Measurements from ENCODE around the gene MYO6. TPM values are rescaled to one million over a fixed set of nuclear protein-coding genes. Genes with fewer than 3 reads are reported as not detected.

Gene MYO6
- total RNA-seq, 3 donors from 2014 or later (not counting 1 experiment from before 2014, with no cell fraction given): 3.7 to 9.2 (median 6.6) TPM

- WGBS (ENCODE audit: insufficient coverage): no CpG with 5 or more reads among the region's 1 CpG
- H3K36me3 ChIP-seq (ENCODE audit: control insufficient read depth, insufficient read depth, low read length): no peaks in the 10 kb centered on the region
- no peak for TF ChIP-seq CTCF (IDR thresholded peaks at IDR 0.05)
- no peaks in the 10 kb centered on the region for H3K4me1 ChIP-seq (ENCODE audit: control insufficient read depth, insufficient read depth, low read length)
- Mint-ChIP-seq H3K36me3 (no peaks in the 10 kb centered on the region), H3K4me1 (no peaks in the 10 kb centered on the region), H3K9me3 (peaks cover 0 to 5% of the 10 kb centered on the region in 2 donors), H3K4me3 (no peak overlapping the region), H3K27me3 (ENCODE audit: low read depth in 2 of 2) (peaks cover 0 to 2% of the 10 kb centered on the region in 2 donors), H3K27ac (no peak overlapping the region)
- intact Hi-C loops (cut with micrococcal nuclease): no loop called here
- H3K27ac ChIP-seq (ENCODE audit: low read length): no peak overlapping the region
- H3K27me3 ChIP-seq (ENCODE audit: control insufficient read depth, insufficient read depth, low read length): no peaks in the 10 kb centered on the region
- DNase-seq: no peak
- ATAC-seq: no peak
- H3K4me3 ChIP-seq (ENCODE audit: low read length): no peak overlapping the region
- H3K9me3 ChIP-seq (ENCODE audit: control insufficient read depth, insufficient read depth, low read length): no peaks in the 10 kb centered on the region
Measured at GRCh38 chr6:75812560-75812959, 63.5 kb downstream of the MYO6 start.

DNA sequence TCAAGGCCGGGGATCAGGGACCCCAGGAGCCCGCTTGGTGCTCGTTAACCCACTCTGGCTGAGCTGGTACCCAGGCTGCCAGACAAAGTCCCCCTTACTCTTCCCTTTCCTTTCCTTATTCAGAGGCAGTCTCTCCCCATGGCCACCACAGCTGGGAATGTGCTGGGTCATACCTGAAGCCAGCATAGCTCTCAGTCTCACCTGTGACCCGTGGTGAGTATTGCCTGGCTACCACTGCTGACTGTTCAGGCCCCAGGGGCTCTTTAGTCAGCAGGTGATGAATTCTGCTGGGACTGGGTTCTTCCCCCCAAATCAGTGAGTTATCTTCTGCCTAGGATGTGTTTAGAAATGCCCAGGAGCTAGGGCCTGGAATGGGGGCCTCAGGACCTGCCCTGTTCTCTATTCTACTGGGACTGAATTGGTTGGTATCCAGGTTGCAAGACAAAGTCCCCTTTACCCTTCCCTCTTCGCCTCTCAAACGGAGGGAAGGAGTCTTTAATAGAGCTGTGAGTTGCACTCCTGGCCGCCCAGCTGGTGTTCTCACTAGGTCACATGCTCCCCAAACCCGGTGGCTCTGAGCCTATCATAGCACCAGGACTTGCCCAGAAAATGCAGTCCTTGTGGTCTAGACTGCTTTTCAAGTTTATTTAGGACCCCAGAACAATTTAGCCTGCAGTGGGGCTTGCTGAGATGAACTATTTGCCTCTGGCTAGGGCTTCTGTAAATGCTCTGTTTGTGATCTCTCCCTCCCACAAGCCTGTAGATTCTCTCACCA lies 64.6 kb downstream of the MYO6 start:
- Histone ChIP-seq H3K27me3 (ENCODE audit: control insufficient read depth, insufficient read depth, low read length) (no peaks in the 10 kb centered on the region), H3K4me3 (ENCODE audit: low read length) (no peak overlapping the region), H3K27ac (ENCODE audit: low read length) (no peak overlapping the region), H3K4me1 (ENCODE audit: control insufficient read depth, insufficient read depth, low read length) (no peaks in the 10 kb centered on the region), H3K9me3 (ENCODE audit: control insufficient read depth, insufficient read depth, low read length) (no peaks in the 10 kb centered on the region), H3K36me3 (ENCODE audit: control insufficient read depth, insufficient read depth, low read length) (no peaks in the 10 kb centered on the region)
- peaks cover 0 to 2% of the 10 kb centered on the region in 2 donors for H3K9me3 Mint-ChIP-seq
- no peaks in the 10 kb centered on the region for H3K4me1 Mint-ChIP-seq
- H3K27ac Mint-ChIP-seq: no peak overlapping the region
- no peaks in the 10 kb centered on the region for H3K36me3 Mint-ChIP-seq
- DNase-seq (no peak), ATAC-seq (no peak)
- intact Hi-C loops (cut with micrococcal nuclease): no loop called here
- no peak overlapping the region for H3K4me3 Mint-ChIP-seq
- TF ChIP-seq CTCF (IDR thresholded peaks at IDR 0.05): no peak
- H3K27me3 Mint-ChIP-seq (ENCODE audit: low read depth in 2 of 2): no peaks in the 10 kb centered on the region
- 84% methylated on average over 8 of the region's 8 CpGs for WGBS (ENCODE audit: insufficient coverage)

DNA sequence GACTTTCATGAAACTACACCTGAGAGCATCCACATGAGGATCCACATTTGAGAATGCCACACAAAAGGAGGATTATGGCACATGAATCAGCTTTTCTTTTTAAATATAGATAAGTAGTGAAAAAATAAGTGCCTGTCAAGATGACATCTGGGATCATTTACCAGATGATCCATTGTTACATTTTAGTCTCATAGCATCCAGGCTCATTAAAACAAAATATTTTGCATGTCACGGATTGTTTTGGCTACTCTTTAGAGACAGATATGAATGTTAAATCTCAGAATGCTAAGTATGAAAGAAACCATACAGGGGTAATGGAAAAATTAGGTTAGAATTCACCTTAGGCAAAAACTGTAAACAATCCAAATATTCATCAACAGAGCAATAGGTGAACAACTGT lies 66.7 kb downstream of the MYO6 start:
- intact Hi-C loops (cut with micrococcal nuclease): no loop called here
- DNase-seq: no peak
- Mint-ChIP-seq H3K27ac (no peak overlapping the region), H3K4me1 (no peaks in the 10 kb centered on the region), H3K36me3 (no peaks in the 10 kb centered on the region), H3K9me3 (peaks cover 0 to 2% of the 10 kb centered on the region in 2 donors), H3K4me3 (no peak overlapping the region), H3K27me3 (ENCODE audit: low read depth in 2 of 2) (no peaks in the 10 kb centered on the region)
- Histone ChIP-seq H3K9me3 (ENCODE audit: control insufficient read depth, insufficient read depth, low read length) (no peaks in the 10 kb centered on the region), H3K4me1 (ENCODE audit: control insufficient read depth, insufficient read depth, low read length) (no peaks in the 10 kb centered on the region), H3K27me3 (ENCODE audit: control insufficient read depth, insufficient read depth, low read length) (no peaks in the 10 kb centered on the region), H3K4me3 (ENCODE audit: low read length) (no peak overlapping the region), H3K36me3 (ENCODE audit: control insufficient read depth, insufficient read depth, low read length) (no peaks in the 10 kb centered on the region), H3K27ac (ENCODE audit: low read length) (no peak overlapping the region)
- ATAC-seq: no peak
- TF ChIP-seq CTCF (IDR thresholded peaks at IDR 0.05): no peak
- no CpG with 5 or more reads among the region's 1 CpG for WGBS (ENCODE audit: insufficient coverage)

Measured in natural killer cell (primary cell).